HEK293 (cell line): ENCODE data around the gene OR2V1.
A peak's percentile ranks its signal among the peaks of the same experiment; 100 is the strongest.
"Not testable (repeated sequence)": the region's sequence is repeated elsewhere in the genome, so short reads cannot be mapped to it uniquely, and the experiment has no call there.

Source experiments
- CTCF ChIA-PET: fragments of 350-600 bp; formaldehyde crosslinking; extraction: SDS; loops from one replicate; lab custom pipeline; 2021; ENCODE audit warnings: antibody characterized with exemption; lab: Yijun Ruan, JAX
- POLR2A ChIA-PET: fragments of 300-600 bp; formaldehyde crosslinking; extraction: SDS; loops from one replicate; lab custom pipeline; 2020; ENCODE audit warnings: antibody characterized with exemption, inconsistent platforms; lab: Yijun Ruan, JAX
- H3K27ac ChIP-seq: fragments of 200-500 bp; sonication (Bioruptor generic); 2 replicates; pipeline ENCODE4 v1.5.1; 2014; ENCODE audit warnings: low read depth, low read length, control low read depth, inconsistent platforms; ENCODE audit errors: extremely low read depth
- H3K36me3 ChIP-seq, 2 experiments: fragments of 200-500 bp in 1 of 2; sonication (Bioruptor generic) in 1 of 2; 1 replicate in 1 of 2; 2 replicates in 1 of 2; pipeline ENCODE4 v1.5.1; 2014 to 2017; ENCODE audit warnings: inconsistent platforms in 2 of 2, low read length in 2 of 2; ENCODE audit not compliant: control insufficient read depth in 2 of 2, insufficient read depth in 1 of 2
- H3K4me1 ChIP-seq: fragments of 200-500 bp; sonication (Bioruptor generic); 2 replicates; pipeline ENCODE4 v1.5.1; 2014; ENCODE audit warnings: mild to moderate bottlenecking, low read length, inconsistent platforms; ENCODE audit not compliant: control insufficient read depth, insufficient read depth
- H3K4me3 ChIP-seq: 2 replicates; pipeline ENCODE4 v1.5.1; 2011; ENCODE audit warnings: low read depth, mild to moderate bottlenecking, control low read depth, low read length, moderate library complexity
- H3K9me3 ChIP-seq: fragments of 200-500 bp; sonication (Bioruptor generic); 2 replicates; pipeline ENCODE4 v1.5.1; 2014; ENCODE audit warnings: low read depth, low read length, inconsistent platforms; ENCODE audit not compliant: control insufficient read depth, insufficient read depth
- ATF2 ChIP-seq: fragments of 450-650 bp; formaldehyde crosslinking; IDR thresholded peaks from 2 replicates; pipeline ENCODE4 v1.5.1; 2016; ENCODE audit warnings: missing biosample characterization, missing genetic modification characterization, low read depth
- KLF1 ChIP-seq: fragments of 450-650 bp; formaldehyde crosslinking; IDR thresholded peaks from 2 replicates; pipeline ENCODE4 v1.5.1; 2016; ENCODE audit warnings: missing biosample characterization, missing genetic modification characterization
- PRDM6 ChIP-seq: fragments of 450-650 bp; formaldehyde crosslinking; IDR thresholded peaks from 2 replicates; pipeline ENCODE4 v1.5.1; 2017; ENCODE audit warnings: missing biosample characterization, missing genetic modification characterization
- SETDB1 ChIP-seq: IDR thresholded peaks from one replicate; pipeline ENCODE4 v1.6.1; 2017; ENCODE audit warnings: mild to moderate bottlenecking, low read length, moderate library complexity, mixed read lengths; ENCODE audit not compliant: insufficient read length
- TRIM28 ChIP-seq: IDR thresholded peaks from 2 replicates; pipeline ENCODE4 v1.6.1; 2011; ENCODE audit warnings: low read length, control low read depth, borderline replicate concordance
- ZBTB17 ChIP-seq: fragments of 450-650 bp; formaldehyde crosslinking; IDR thresholded peaks from 2 replicates; pipeline ENCODE4 v1.5.1; 2016; ENCODE audit warnings: missing biosample characterization, missing genetic modification characterization
- ZNF114 ChIP-seq: fragments of 450-650 bp; formaldehyde crosslinking; IDR thresholded peaks from 2 replicates; pipeline ENCODE4 v1.5.0; 2017; ENCODE audit warnings: missing biosample characterization, missing genetic modification characterization
- ZNF214 ChIP-seq: fragments of 450-650 bp; formaldehyde crosslinking; IDR thresholded peaks from 2 replicates; pipeline ENCODE4 v1.5.1; 2017; ENCODE audit warnings: missing biosample characterization, mild to moderate bottlenecking, missing genetic modification characterization, borderline replicate concordance
- ZNF302 ChIP-seq: fragments of 450-650 bp; formaldehyde crosslinking; IDR thresholded peaks from 2 replicates; pipeline ENCODE4 v1.5.1; 2016; ENCODE audit warnings: missing biosample characterization, missing genetic modification characterization, low read depth
- ZNF311 ChIP-seq: fragments of 450-650 bp; formaldehyde crosslinking; IDR thresholded peaks from 2 replicates; pipeline ENCODE4 v1.5.1; 2017; ENCODE audit warnings: missing biosample characterization, missing genetic modification characterization, borderline replicate concordance
- ZNF488 ChIP-seq: fragments of 450-650 bp; formaldehyde crosslinking; IDR thresholded peaks from 2 replicates; pipeline ENCODE4 v1.5.1; 2016; ENCODE audit warnings: missing biosample characterization, missing genetic modification characterization
- ZNF514 ChIP-seq: fragments of 450-650 bp; formaldehyde crosslinking; IDR thresholded peaks from 2 replicates; pipeline ENCODE4 v1.5.1; 2016; ENCODE audit warnings: missing biosample characterization, missing genetic modification characterization
- ZNF544 ChIP-seq: fragments of 450-650 bp; formaldehyde crosslinking; IDR thresholded peaks from 2 replicates; pipeline ENCODE4 v1.5.0; 2017; ENCODE audit warnings: missing biosample characterization, missing genetic modification characterization
- ZNF623 ChIP-seq: fragments of 450-650 bp; formaldehyde crosslinking; IDR thresholded peaks from 2 replicates; pipeline ENCODE4 v1.5.1; 2016; ENCODE audit warnings: missing biosample characterization, missing genetic modification characterization
- ZNF626 ChIP-seq: fragments of 450-650 bp; sonication (Bioruptor Pico); formaldehyde crosslinking; IDR thresholded peaks from 2 replicates; pipeline ENCODE4 v1.5.1; 2018; ENCODE audit warnings: missing biosample characterization, missing genetic modification characterization, inconsistent platforms
- ZNF629 ChIP-seq: fragments of 450-650 bp; formaldehyde crosslinking; IDR thresholded peaks from 2 replicates; pipeline ENCODE4 v1.5.1; 2017; ENCODE audit warnings: missing biosample characterization, missing genetic modification characterization
- ZNF707 ChIP-seq: fragments of 450-650 bp; formaldehyde crosslinking; IDR thresholded peaks from 2 replicates; pipeline ENCODE4 v1.5.1; 2016; ENCODE audit warnings: missing biosample characterization, missing genetic modification characterization
- ZNF791 ChIP-seq: fragments of 450-650 bp; formaldehyde crosslinking; IDR thresholded peaks from 2 replicates; pipeline ENCODE4 v1.5.1; 2016; ENCODE audit warnings: missing biosample characterization, missing genetic modification characterization
- ZXDB ChIP-seq: fragments of 450-650 bp; formaldehyde crosslinking; IDR thresholded peaks from 2 replicates; pipeline ENCODE4 v1.5.1; 2016; ENCODE audit warnings: missing biosample characterization, missing genetic modification characterization
- TF ChIP-seq, protein P1 (sequence below): fragments of 450-650 bp; formaldehyde crosslinking; IDR thresholded peaks from 2 replicates; pipeline ENCODE4; 2016; ENCODE audit warnings: missing biosample characterization, missing genetic modification characterization
- TF ChIP-seq, protein P2 (sequence below): fragments of 450-650 bp; formaldehyde crosslinking; IDR thresholded peaks from 2 replicates; pipeline ENCODE4 v1.5.1; 2016; ENCODE audit warnings: missing biosample characterization, missing genetic modification characterization, low read depth

OR2V1 gene

GRCh38 chr5:181149355-181149754, 18.4 kb upstream of the OR2V1 start (continued):
- no peak for TF ChIP-seq ATF2 (tag by site-specific recombination)
- TF ChIP-seq, protein P1, sequence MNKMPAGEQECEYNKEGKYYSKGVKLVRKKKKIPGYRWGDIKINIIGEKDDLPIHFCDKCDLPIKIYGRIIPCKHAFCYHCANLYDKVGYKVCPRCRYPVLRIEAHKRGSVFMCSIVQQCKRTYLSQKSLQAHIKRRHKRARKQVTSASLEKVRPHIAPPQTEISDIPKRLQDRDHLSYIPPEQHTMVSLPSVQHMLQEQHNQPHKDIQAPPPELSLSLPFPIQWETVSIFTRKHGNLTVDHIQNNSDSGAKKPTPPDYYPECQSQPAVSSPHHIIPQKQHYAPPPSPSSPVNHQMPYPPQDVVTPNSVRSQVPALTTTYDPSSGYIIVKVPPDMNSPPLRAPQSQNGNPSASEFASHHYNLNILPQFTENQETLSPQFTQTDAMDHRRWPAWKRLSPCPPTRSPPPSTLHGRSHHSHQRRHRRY, result no peak
- no peak for TF ChIP-seq ZNF488 (tag by site-specific recombination)
- no peak for TF ChIP-seq ZNF302
- no peak for TF ChIP-seq ZXDB (tag by site-specific recombination)
- TF ChIP-seq ZNF514 (tag by site-specific recombination), result no peak
- no peak for TF ChIP-seq TRIM28

- POLR2A ChIA-PET, H3K4me3 ChIP-seq, H3K36me3 ChIP-seq, H3K9me3 ChIP-seq, H3K4me1 ChIP-seq, H3K27ac ChIP-seq: not testable (repeated sequence)
- CTCF ChIA-PET, result interaction anchor here (1.0 to 1.1 kb wide), 2 partner anchors 10 to 12 kb away, joined by 3 to 4 read pairs; no protein-coding TSS in a partner anchor
These were observed 16.1 kb upstream of the OR2V1 start, which contains the start of gene OR2V2 for GRCh38 chr5:181146927-181147636. TSS of gene OR2V2 (plus strand) at chr5:181147586. CDS start at chr5:181154943, 7,357 bp downstream.

GRCh38 chr5:181145133-181145532, 14.2 kb upstream of the OR2V1 start:
- no peaks in the 10 kb centered on the region for H3K36me3 ChIP-seq
- no peak overlapping the region for H3K27ac ChIP-seq
- POLR2A ChIA-PET, result no interaction called here
- no peaks in the 10 kb centered on the region for H3K9me3 ChIP-seq
- TF ChIP-seq ZNF791 (tag by site-specific recombination) (no peak), SETDB1 (peak; percentile 91), PRDM6 (tag by site-specific recombination) (no peak)
- no peak overlapping the region for H3K4me3 ChIP-seq
- CTCF ChIA-PET, result no interaction called here
- no peaks in the 10 kb centered on the region for H3K4me1 ChIP-seq

DNA sequence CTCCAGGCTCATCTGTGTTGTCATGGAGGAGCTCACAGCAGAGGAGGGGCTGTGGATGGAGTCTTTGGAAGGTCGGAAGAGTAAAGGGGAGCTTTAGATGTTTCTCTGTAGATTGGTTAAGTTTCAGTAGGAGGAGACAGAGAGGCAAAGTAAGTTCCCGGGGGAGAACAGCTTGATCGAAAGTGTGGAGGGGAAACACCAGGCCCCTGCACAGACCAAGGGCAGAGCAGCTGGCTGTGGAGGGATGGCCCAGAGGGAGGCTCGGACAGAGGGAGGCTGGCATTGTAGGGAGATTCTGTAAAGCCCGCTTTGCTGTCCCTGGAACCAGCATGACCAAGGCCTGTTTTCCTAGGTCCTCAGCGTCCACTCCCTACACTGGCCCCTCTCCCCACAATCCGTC, 11.1 kb upstream of the OR2V1 start:
- H3K4me1 ChIP-seq, result no peaks in the 10 kb centered on the region
- ChIA-PET CTCF (no interaction called here), POLR2A (no interaction called here)
- H3K36me3 ChIP-seq, result no peaks in the 10 kb centered on the region
- H3K27ac ChIP-seq, result no peak overlapping the region
- H3K9me3 ChIP-seq, result no peaks in the 10 kb centered on the region
- no peak overlapping the region for H3K4me3 ChIP-seq
- TF ChIP-seq ZNF544 (tag by site-specific recombination), result no peak
- no peak for TF ChIP-seq KLF1 (tag by site-specific recombination)
- TF ChIP-seq, protein P2, sequence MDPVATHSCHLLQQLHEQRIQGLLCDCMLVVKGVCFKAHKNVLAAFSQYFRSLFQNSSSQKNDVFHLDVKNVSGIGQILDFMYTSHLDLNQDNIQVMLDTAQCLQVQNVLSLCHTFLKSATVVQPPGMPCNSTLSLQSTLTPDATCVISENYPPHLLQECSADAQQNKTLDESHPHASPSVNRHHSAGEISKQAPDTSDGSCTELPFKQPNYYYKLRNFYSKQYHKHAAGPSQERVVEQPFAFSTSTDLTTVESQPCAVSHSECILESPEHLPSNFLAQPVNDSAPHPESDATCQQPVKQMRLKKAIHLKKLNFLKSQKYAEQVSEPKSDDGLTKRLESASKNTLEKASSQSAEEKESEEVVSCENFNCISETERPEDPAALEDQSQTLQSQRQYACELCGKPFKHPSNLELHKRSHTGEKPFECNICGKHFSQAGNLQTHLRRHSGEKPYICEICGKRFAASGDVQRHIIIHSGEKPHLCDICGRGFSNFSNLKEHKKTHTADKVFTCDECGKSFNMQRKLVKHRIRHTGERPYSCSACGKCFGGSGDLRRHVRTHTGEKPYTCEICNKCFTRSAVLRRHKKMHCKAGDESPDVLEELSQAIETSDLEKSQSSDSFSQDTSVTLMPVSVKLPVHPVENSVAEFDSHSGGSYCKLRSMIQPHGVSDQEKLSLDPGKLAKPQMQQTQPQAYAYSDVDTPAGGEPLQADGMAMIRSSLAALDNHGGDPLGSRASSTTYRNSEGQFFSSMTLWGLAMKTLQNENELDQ, result no peak
- TF ChIP-seq ZNF214 (tag by site-specific recombination), result no peak
- TF ChIP-seq ZNF629 (tag by site-specific recombination), result no peak
- no peak for TF ChIP-seq ZNF114
- TF ChIP-seq ZBTB17 (tag by site-specific recombination), result no peak
- no peak for TF ChIP-seq ZNF626 (tag by site-specific recombination)
- no peak for TF ChIP-seq ZNF311 (tag by site-specific recombination)
- no peak for TF ChIP-seq ZNF623
- TF ChIP-seq ZNF707 (tag by site-specific recombination), result no peak
